CD1c-positive myeloid dendritic cell (primary cell): ENCODE data around the gene ALDH2.
"Not testable (repeated sequence)": the region's sequence is repeated elsewhere in the genome, so short reads cannot be mapped to it uniquely, and the experiment has no call there.

Source experiments
- DNase-seq: peaks from one replicate; pipeline ENCODE4 v3.0.0-alpha.2; 2016; ENCODE audit errors: extremely low spot score

Gene ALDH2

GRCh38 chr12:111759271-111759670, 7.5 kb upstream of the ALDH2 start:
- DNase-seq: no peak

- DNase-seq: no peak
Observed at GRCh38 chr12:111759991-111760390, 6.7 kb upstream of the ALDH2 start.

- no peak for DNase-seq
Observed at GRCh38 chr12:111761099-111761498, 5.6 kb upstream of the ALDH2 start.

GRCh38 chr12:111761706-111762105, 5.0 kb upstream of the ALDH2 start:
- no peak for DNase-seq

- not testable (repeated sequence) for DNase-seq
Observed at GRCh38 chr12:111763552-111763951, 3.2 kb upstream of the ALDH2 start.

- DNase-seq: no peak
Observed at GRCh38 chr12:111764120-111764821, 2.5 kb upstream of the ALDH2 start.

- peak; percentile 9 for DNase-seq
Observed at GRCh38 chr12:111767362-111768158, 827 bp downstream of the ALDH2 start.

GRCh38 chr12:111768159-111768895, 1.6 kb downstream of the ALDH2 start:
- DNase-seq: no peak

GRCh38 chr12:111769599-111769998, 2.9 kb downstream of the ALDH2 start:
- no peak for DNase-seq

GRCh38 chr12:111773801-111774551, 7.2 kb downstream of the ALDH2 start:
- DNase-seq: peak; percentile 90

- peak; percentile 94 for DNase-seq
Observed at GRCh38 chr12:111775205-111776193, 8.8 kb downstream of the ALDH2 start.

GRCh38 chr12:111776836-111777344, 10.2 kb downstream of the ALDH2 start:
- no peak for DNase-seq

- DNase-seq: peak; percentile 80
Observed at GRCh38 chr12:111777345-111778045, 10.8 kb downstream of the ALDH2 start.

GRCh38 chr12:111780166-111780565, 13.4 kb downstream of the ALDH2 start:
- peak; percentile 14 for DNase-seq

GRCh38 chr12:111780615-111781014, 13.9 kb downstream of the ALDH2 start:
- DNase-seq: no peak

- DNase-seq: no peak
Observed at GRCh38 chr12:111781085-111781658, 14.4 kb downstream of the ALDH2 start.

- no peak for DNase-seq
Observed at GRCh38 chr12:111783046-111783445, 16.3 kb downstream of the ALDH2 start.

GRCh38 chr12:111784953-111785352, 18.2 kb downstream of the ALDH2 start:
- DNase-seq: no peak

- no peak for DNase-seq
Observed at GRCh38 chr12:111785651-111786050, 18.9 kb downstream of the ALDH2 start.
